ENCODE results near the gene KCNQ2.
"Not testable (repeated sequence)": the region's sequence is repeated elsewhere in the genome, so short reads cannot be mapped to it uniquely, and the experiment has no call there.

The KCNQ2 gene

DNA sequence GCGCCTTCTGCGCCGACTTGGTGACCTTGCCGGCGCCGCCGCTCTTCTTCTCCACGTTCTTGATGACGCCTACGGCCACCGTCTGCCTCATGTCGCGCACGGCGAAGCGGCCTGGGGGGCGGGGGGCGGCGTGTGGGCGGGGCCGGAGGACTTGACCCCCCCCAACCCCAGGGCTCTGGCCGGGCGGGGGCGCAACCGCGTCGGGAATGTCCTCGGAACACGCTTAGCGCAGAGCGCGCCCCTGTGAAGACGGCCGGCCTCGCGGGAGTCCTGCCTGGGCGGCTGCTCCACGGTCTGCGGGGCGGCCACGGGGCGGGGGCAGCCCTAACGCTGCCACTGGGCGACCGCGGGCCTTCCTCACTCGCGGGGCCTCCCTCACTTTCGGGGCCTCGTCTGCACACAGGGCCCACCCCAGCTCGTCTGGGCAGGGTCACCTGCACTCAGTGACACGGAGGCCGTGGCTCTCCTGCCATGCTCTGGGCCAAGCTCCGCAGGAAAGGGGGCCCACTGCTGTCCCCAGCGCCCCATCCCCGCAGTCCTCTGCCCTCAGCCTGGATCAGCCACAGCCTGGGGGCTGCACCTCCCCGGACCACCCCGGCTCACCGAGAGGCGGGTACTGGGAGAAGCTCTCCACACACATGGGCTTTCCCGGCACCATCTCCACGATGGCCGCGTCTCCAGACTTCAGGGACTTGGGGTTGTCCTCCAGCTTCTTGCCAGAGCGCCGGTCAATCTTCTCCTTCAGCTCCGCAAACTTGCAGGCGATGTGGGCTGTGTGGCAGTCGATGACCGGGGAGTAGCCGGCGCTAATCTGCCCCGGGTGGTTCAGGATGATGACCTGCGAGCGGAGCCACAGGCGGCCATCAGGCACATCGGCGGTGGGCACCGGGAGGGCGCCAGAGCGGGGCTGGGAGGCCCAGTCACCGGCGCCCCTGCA lies 16.1 kb upstream of the KCNQ2 start:
- DNase-seq, result no peak

DNA sequence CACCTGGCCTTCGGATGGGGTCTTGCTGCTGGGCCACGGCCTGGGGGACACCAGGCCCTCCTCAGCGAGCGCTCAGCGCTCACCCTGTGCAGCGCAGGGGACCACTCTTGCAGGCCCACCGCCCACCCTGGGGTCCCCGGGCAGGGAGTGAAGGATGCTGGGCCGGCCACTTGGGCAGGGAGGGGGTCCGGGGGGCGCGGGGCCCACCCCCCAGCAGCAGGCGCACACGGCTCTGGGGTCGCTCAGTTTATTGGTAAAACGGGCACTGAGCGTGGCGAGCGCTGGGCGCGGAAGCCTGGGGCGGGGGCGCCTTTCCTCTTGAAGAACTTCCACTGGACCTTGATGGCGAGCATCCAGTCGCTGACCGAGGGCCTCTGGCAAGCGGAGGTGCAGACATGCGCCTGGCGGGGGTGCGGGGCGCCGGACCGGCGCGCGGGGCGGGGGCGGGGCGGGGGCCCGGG lies 15.4 kb upstream of the KCNQ2 start:
- DNase-seq, result no peak

DNA sequence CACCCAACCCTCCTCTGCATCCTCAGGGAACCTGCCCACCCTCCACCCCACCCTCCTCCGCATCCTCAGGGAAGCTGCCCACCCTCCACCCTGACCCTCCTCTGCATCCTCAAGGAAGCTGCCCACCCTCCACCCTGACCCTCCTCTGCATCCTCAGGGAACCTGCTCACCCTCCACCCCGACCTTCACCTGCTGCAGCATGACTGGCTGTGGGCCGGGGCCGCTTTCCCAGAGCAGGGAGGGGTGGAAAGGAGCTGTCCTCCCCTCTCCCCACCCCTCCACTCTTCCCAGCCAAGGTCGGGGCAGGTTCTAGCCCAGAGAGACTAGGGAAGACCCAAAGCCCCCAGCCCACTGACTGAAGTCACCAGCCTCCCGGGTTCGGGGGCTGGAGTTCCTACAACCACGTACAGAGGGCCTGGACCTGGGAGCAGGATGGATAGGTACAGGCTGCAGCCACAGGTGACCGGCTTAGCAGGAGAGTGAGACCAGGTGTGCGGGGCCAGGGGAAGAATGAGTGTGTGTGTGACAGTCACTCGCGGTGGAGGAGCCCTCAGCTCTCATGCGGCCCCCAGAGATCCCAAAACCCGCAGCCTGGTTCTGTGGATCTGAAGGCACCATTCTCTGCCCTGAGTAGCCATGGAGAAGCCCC lies 14.8 kb upstream of the KCNQ2 start:
- no peak for DNase-seq

DNA sequence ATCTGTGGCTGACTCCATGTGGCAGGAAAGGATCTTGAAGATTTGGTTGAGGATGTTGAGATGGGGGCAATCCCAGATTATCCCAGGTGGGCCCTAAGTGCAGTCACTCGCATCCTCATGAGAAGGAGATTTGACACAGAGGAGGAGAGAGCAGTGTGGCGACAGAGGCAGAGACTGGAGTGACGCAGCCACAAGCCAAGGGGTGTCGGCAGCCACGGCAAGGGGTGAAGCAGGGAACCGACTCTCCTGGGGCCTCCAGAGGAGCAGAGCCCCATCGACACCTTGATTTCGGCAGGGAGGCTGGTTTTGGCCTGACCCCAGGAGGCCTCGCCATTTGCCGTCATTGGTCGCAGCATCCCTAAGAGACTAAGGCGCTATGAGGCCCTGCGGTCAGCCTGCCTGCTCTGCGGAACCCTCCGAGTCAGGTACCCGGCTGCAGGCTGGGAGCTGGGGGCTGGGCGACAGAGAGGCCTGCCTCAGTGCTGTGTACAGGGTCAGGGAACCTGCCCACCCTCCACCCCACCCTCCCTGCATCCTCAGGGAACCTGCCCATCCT lies 13.9 kb upstream of the KCNQ2 start:
- no peak for DNase-seq

DNA sequence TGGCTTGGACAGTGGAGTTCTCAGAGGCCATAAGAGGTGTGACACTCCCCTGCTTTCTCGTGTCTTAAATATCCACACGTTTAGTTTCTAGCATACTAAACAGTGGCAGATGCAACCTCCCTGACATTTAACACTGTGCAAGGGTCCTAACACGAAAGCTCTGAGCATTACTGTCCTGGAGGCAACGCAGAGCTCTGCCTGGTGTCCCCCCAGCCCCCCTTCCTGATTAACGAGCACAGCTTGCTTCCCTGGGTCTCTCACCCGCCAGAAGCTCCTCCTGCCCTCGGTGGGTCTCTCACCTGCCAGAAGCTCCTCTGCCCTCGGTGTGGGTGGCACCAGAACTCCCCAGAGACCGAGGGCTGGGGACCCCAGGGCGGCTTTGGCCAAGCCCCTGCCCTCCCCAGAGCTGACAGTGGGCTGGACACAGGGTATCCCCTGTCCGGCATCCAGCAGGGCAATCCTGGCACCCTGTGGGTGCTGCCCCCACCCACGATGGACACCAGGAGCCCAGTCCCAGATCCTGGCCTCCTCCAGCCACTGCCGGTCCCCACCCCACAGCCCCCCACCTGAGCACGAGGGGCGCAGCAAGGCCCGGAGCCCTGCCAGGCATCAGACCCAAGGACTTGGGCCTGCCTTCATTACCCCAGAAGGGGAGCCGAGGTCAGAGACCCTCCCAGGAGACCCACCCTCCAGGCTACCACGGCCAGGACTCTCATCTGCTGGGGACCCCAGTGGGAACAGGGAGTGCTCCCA lies 12.4 kb upstream of the KCNQ2 start:
- no peak for DNase-seq

DNA sequence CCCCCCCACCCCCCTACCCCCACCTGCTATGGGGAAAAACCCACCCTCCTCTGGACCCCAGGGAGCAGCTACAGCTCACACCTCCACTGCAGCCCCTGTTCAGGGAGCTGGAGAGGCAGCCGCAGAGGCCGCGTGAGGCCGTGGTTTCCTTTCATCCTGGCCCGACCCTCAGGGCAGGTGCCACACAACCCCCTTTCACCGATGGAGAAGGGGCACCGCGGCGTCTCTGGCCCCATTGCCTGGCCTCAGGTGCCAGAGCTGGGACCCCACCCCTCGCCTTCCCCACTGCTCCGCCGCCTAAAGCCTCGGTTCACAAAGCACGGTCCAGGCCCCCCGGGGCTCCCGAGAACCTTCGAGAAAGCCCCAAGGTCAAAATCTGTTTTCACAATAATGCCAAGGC lies 11.8 kb upstream of the KCNQ2 start:
- no peak for DNase-seq

DNA sequence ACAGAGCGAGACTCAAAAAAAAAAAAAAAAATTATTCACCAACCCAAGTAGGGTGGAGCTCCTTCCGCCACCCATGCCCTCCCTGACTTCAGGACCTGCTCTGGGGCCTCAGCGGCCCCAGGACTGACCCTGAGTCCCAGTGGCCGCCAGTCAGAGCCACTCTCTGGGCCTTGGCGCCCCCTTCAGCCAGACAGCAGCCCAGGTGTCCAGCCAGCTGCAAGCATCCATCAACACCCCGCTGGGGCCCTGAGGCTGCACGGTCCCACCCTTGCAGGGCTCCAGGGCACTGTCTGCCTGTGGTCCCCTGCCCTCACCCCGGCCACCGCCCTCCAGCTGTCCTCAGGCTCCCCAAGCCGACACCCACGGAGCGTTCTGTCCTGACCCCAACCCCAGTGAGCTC lies 11.4 kb upstream of the KCNQ2 start:
- no peak for DNase-seq

DNA sequence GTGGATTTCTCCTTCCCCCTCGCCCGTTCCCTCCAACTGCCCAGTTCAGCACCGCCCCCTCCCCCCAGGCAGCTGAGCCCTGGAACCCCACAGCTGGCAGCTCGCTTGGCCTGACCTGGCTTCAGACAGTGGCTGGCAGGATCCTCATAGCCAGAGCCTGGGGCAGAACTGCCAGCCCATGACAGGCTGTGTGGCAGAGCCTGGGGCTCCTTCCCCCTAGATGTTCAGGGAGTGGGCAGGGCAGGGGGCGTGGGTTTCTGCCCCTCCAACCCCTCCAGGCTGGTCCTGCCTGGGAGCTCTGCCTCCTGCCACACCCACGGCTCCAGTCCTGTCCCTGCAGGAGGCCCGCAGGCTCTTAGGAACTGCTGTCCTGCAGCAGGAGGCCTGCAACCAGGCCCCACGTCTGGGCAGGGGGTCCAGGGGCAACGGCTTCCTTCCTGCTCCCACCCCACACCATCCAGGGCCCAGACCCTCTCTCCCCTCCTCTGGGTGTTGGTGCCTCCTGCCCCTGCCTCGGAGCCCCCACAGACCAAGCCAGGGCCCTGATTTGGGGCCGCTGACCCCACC lies 9.6 kb upstream of the KCNQ2 start:
- DNase-seq, result no peak

DNA sequence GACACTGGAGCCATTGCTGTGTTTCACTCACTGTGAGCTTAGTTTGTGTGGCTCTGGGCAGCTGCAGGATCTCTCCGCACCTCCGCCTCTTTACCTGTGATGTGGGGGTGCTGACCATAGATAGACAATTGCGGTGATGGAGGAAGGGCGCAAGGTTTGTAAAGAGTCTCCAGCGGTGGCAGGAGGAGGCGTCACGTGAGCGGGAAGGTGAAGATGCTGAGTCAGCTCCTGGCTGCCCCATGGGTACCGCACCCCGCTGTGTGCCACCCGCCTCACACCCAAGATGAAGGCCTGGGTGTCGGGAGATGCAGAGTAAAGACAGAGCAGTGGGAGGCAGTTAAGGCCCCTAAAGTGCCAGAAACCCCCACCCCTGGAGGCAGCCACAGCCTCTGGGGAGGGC lies 9.0 kb upstream of the KCNQ2 start:
- no peak for DNase-seq

DNA sequence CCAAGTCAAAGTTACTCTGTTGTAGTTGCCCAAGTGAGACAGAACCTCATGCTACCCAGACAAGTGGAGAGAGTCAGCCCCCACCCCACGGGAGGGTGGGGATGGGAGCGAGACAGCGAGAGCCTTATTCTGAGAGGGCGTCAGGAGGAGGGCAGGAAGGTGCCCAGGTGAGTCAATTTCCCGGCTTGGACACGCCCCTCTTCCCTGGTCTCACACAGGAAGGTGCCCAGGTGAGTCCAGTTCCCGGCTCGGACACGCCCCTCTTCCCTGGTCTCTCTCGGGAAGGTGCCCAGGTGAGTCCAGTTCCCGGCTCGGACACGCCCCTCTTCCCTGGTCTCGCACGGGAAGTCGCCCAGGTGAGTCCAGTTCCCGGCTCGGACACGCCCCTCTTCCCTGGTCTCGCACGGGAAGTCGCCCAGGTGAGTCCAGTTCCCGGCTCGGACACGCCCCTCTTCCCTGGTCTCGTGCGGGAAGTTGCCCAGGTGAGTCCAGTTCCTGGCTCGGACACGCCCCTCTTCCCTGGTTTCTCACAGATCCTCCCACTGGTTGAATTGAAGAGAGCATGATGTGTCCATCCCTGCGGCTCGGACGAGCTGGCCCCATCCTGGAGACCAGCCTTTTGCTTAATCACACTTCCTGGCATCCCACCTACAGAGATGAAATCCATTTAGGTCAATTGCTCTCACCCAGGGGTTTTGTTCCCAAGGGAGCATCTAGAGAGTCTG lies 7.4 kb upstream of the KCNQ2 start:
- not testable (repeated sequence) for DNase-seq

DNA sequence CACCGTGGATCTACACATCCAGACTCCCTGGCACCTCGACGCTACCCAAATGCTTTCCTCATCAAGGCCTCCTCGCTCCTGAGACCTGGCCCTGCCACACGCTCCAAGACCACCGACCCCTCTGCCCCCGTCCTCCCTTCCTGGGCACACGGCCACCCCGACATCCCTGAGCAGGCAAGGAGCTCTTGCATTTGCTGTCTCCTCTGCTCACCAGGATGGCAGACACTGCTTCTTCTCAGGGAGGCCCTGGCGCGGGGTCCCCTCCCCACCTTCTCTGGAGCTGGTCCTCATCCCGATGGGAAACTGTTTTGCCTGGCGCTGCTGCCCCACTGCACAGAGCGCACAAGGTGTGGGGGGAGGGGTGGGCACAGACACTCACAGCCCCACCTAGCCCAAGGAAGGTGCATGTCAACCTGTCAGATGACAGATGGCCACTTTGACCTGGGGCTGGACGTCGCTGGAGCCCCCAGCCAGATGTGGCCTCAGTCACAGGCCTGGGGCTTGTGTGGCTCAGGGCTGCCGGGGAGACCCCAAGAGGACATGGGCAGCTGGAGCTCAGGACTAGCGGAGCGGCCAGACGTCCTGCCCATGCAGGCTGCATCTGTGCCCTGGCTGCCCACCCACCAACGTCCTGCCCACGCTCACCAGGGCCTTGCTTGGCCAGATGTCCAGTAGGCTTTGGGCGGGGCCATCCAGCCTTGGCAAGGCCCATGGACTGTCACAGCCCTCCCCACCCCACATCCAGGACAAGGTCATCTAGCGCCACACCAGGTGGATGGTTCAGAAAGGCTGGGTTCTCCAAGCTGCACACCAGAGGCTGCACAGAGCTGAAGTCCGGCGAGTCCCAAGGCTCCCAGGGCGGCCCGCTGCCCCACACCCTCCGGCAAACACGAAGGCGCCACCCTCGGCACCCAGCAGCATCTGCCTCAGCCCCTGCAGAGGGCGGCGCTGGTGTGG lies 6.2 kb upstream of the KCNQ2 start:
- DNase-seq, result no peak

DNA sequence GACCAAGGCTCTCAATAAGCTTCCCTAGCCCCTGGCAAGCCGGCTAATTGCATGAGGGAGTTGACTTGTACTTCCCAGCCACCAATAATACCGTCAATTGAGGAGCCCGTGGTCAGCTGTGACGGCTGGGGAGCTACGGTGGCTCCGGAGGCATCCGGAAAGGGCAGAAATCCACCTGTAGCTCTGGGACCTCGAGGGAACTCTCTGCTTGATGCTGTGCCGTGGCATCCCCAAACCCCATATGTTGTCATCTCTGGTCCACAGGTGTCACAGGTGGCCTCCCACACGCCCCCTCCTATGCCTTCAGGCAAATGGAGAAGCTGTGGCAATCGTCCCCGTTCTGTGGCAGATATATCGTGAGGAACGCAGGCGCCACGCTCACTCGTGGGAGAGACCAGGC lies 5.5 kb upstream of the KCNQ2 start:
- no peak for DNase-seq

DNA sequence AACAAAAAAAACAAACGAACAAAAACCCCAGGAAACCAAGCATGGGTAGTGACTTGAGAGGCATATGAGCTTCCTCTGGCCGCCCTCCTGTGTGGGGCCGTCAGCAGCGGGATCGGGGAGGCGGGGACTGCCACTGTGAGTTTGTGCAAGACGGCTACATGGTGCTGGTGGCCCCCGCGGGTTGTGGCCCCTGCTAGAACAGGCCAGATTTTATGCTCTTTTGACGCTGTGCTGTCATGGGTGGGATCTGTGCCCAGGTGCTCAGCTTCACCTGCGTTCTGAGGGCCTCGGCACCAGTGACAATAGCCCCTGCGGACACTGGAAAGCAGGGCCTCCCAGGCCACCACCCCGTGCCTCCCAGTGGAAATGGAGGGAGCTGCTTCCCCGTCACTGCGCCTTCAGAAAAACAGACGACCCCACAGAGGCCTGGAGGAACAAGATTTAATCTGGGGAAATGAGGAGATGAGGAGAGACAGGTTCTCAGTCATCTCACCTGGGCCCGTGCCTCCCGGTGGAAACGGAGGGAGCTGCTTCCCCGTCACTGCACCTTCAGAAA lies 4.7 kb upstream of the KCNQ2 start:
- no peak for DNase-seq

DNA sequence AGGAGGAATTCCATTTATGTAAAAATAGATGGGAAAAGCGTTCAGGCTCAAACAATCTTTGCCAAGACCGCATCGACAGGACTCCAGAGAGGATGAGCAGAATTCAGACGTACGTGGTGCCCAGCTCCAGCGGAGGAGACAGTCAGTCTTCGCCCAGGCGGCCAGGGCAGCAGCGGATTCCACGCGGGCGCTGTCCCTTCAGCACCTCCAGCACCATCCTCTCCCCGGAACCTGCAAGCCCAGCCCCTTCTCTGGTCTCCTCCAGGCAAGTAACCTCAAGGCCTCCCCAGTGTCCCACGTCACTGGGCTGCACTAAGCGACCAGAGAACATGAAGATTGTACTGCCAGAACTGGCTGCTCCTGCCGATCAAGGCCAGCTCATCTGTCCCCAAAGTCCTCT lies 2.8 kb upstream of the KCNQ2 start:
- DNase-seq, result no peak

DNA sequence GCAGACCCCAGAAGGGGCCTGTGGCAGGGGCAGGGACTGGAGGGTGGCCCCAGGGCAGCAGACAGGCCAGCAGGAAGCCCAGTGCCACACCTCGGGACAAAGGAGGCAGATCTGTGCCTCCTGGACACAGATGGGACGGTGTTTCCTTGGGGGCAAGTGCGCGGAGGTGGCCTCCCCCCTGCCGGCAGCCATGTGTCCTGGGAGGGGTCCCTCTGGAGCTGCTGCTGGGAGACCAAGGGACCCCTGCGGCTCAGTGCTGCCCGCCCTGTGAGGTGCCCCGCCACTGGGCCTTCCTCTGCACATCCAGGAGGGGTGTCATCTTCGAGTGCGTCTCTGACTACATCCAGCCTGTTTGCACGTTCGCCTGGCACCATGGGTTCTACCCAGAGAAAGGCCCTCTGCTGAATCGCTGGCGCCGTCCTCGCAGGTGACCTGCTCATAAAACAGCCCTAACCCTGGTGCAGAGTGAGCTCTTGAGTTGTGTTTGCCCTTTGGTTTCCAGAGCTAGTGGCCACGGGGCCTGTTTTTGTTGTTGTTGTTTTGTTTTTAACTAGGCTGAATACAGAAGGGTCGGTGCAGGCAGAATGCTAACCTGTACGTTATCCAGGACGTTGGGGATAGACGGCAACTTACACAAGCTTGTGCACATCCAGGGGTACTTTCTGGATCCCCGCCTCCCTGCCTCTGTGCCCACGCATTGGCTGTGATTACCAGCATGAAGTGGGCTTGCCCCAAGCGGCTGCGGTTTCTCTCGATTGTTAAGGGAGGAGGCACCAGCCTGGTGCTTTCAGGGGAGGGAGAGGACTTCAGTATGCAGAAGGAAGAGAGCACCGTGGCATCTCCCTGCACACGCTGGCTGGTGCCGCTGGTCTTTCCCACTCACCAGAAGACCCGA lies 1.3 kb upstream of the KCNQ2 start:
- no peak for DNase-seq

DNA sequence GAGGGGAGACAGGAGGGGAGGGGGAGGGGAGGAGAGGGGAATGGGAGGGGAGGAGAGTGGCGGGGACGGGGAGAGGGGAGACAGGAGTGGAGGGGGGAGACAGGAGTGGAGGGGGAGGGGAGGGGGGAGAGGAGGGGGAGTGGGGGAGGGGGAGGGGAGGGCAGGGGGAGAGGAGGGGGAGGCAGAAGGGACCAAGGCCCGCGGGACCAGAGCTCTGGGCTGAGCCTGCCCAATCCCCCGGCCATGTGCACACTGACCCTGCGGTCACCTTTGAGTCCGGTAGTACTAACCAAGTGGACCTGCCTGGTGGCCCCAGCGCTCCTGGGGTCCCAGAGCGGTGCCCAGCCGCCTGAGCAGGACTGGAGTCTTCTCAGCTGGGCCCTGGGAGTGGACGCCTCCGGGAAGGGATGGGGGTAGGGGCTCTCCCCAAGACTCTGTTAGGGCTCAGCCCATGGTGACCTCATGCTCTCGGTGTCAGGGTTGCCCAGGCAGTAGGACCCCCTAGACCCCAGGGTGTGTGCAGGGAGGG lies 471 bp upstream of the KCNQ2 start:
- DNase-seq, result no peak

DNA sequence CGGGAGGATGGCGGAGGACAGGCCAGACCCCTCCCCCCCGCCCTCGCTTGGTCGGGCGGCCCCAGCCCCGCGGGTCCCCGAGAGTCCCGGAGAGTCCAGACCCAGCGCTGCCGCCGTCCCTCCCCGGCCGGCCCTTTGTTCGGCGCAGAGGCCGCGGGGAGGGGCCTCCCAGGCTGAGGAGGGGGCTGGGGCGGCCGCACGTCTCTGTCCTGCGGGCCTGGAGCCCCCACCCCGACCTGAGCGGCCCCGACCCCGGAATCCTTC lies 806 bp downstream of the KCNQ2 start:
- no peak for DNase-seq

DNA sequence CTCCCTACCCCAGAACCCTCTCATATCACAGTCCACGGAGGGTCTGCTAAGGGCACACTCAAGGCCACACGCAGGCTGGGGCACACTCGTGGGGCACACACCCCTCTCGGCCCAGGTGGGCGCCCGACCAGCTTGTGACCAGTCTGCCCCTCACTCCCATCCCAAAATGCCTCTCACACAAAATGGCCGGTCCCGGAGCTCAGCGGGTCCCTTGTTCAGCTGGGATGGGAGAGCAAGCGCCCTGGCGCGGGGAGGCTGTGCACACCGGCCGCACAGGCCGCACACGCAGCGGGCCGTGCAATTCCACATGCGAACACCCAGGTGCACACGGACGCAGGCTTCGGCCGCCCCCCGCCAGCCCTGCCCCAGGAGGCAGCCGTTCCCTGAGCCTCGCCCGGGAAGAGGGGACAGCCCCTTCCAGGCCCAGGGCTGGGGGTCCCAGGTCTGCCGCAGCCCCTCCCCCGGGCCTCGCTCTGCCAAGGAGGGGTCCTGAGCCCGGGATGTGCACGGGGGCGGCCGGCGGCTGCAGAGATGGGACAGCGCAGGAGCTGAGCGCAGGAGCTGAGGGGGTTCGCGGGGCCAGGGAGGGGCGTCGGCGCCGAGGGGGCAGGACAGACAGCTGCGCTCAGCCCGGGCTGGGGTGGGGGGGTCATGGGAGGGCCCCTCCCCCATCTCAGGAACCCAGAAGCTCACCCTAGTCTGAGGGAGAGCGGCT lies 1.3 kb downstream of the KCNQ2 start:
- DNase-seq, result no peak

DNA sequence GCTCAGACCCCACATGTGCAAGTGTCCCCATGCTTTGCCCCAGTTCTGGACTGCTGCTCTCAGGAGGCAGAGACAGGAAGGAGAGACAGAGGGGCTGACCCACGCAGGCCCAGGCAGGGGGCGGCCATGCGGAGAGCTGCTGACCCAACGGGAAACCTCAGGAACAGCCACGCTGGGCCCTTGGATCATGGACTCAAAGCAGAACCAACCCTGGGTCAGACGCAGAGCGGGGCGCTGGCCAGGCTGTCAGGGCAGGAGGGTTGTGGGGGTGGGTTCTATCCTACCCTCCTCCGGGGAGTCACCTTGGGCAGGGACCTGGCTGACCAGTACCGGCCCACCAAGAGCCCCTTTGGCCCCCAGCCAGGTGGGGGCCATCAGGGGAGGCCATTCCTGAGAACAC lies 2.0 kb downstream of the KCNQ2 start:
- DNase-seq, result no peak
